AG04450 (cell line): Measurements from ENCODE around the gene MIPEP. TPM values are rescaled to one million over a fixed set of nuclear protein-coding genes. Genes with fewer than 3 reads are reported as not detected.

Experiments used
- CTCF ChIA-PET: fragments of 300-600, 350-600 bp; formaldehyde crosslinking; extraction: SDS; loops from one replicate; lab custom pipeline; 2022; ENCODE audit warnings: antibody characterized with exemption, inconsistent platforms; lab: Charles Lee
- POLR2A ChIA-PET: fragments of 350-600 bp; formaldehyde crosslinking; extraction: SDS; loops from one replicate; lab custom pipeline; 2021; ENCODE audit warnings: antibody characterized with exemption, inconsistent platforms; lab: Yijun Ruan, JAX
- DNase-seq: peaks from one replicate; pipeline ENCODE4 v3.0.0-alpha.2; 2011; ENCODE audit warnings: low read depth, low spot score
- H3K27ac ChIP-seq: one replicate; pipeline ENCODE4 v1.5.1; 2012; ENCODE audit warnings: low read depth, low read length, control low read depth
- H3K27me3 ChIP-seq: one replicate; pipeline ENCODE4 v1.6.0; 2012; ENCODE audit warnings: low read length; ENCODE audit not compliant: control insufficient read depth, insufficient read depth
- H3K4me3 ChIP-seq: 2 replicates; pipeline ENCODE4 v1.5.1; 2011; ENCODE audit warnings: mild to moderate bottlenecking, low read depth, low read length, control low read depth
- H3K9me3 ChIP-seq: 2 replicates; pipeline ENCODE4 v1.5.1; 2012; ENCODE audit warnings: low read length; ENCODE audit not compliant: control insufficient read depth, insufficient read depth
- polyA plus RNA-seq: library from polyadenylated mRNA; depleted of rRNA; stranded (reverse); fragments of >200 nt; gene quantifications from 2 replicates; pipeline ENCODE4 v1.2.3, GENCODE V29; 2011
- TF ChIP-seq, protein P1 (sequence below): IDR thresholded peaks from 2 replicates; pipeline ENCODE4 v1.5.1; 2011; ENCODE audit warnings: low read depth, low read length, control low read depth, inconsistent platforms

MIPEP gene
- polyA plus RNA-seq, 1 experiment = 40.8 TPM

- no peaks in the 10 kb centered on the region for H3K9me3 ChIP-seq
- H3K27ac ChIP-seq = peak overlapping the region; percentile 71
- TF ChIP-seq, protein P1, sequence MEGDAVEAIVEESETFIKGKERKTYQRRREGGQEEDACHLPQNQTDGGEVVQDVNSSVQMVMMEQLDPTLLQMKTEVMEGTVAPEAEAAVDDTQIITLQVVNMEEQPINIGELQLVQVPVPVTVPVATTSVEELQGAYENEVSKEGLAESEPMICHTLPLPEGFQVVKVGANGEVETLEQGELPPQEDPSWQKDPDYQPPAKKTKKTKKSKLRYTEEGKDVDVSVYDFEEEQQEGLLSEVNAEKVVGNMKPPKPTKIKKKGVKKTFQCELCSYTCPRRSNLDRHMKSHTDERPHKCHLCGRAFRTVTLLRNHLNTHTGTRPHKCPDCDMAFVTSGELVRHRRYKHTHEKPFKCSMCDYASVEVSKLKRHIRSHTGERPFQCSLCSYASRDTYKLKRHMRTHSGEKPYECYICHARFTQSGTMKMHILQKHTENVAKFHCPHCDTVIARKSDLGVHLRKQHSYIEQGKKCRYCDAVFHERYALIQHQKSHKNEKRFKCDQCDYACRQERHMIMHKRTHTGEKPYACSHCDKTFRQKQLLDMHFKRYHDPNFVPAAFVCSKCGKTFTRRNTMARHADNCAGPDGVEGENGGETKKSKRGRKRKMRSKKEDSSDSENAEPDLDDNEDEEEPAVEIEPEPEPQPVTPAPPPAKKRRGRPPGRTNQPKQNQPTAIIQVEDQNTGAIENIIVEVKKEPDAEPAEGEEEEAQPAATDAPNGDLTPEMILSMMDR = no peak
- ChIA-PET POLR2A (interaction anchor here (0.9 kb wide), 1 partner anchor 33 kb away, joined by 3 read pairs; no protein-coding TSS in a partner anchor), CTCF (interaction anchor here (1.1 kb wide), 1 partner anchor 16 kb away, joined by 3 read pairs; no protein-coding TSS in a partner anchor)
- no peak overlapping the region for H3K4me3 ChIP-seq
- DNase-seq = peak; percentile 41
- no peaks in the 10 kb centered on the region for H3K27me3 ChIP-seq
Measured at GRCh38 chr13:23723471-23723870, 165.7 kb downstream of the MIPEP start.

DNA sequence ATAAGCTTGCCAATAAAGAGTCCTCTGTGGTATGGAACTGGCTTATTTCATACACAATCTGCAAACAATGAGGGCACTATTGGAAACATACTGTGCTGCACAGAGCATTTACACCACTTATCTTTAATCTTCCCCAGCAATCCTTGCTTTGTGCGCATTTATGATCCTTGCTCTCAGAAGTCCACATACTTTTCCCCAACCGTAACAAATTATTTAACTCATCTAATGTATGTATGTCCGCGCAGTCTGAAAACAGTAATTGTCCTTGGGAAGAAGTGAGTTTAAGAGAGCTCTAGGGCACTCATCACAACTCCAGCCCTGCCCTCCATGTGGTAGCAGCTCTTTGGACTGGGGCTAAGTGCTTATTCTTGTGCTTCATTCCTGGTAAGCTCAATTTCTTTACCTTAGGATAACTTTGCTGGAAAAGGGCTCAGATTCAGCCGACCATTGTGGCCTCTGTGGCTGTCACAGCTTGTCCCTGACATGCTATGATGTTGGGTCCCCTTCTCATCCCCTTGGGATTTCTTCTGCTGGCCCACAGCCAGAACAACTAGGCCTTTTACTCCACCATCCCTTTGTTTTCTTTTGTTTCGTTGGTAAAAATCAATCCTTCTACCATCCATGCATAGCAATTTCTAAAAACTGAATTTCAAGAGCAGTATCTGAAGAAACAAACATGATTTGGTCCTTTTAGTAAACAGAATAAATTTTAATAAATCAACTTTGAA is 166.3 kb downstream of the MIPEP start:
- ChIA-PET CTCF (interaction anchor here (1.1 kb wide), 1 partner anchor 15 kb away, joined by 3 read pairs; no protein-coding TSS in a partner anchor), POLR2A (interaction anchor here (0.7 kb wide), 1 partner anchor 39 kb away, joined by 5 read pairs; no protein-coding TSS in a partner anchor)
- TF ChIP-seq, protein P1 = no peak
- Histone ChIP-seq H3K27me3 (no peaks in the 10 kb centered on the region), H3K4me3 (no peak overlapping the region), H3K9me3 (no peaks in the 10 kb centered on the region), H3K27ac (peak overlapping the region; percentile 71)
- DNase-seq = no peak

GRCh38 chr13:23718996-23719395 is 170.2 kb downstream of the MIPEP start:
- Histone ChIP-seq H3K4me3 (no peak overlapping the region), H3K9me3 (peaks cover 15% of the 10 kb centered on the region), H3K27me3 (no peaks in the 10 kb centered on the region), H3K27ac (no peak overlapping the region)
- ChIA-PET POLR2A (interaction anchor here (0.8 kb wide), 1 partner anchor 34 kb away, joined by 4 read pairs; no protein-coding TSS in a partner anchor), CTCF (interaction anchor here (1.3 kb wide), 1 partner anchor 11 kb away, joined by 3 read pairs; no protein-coding TSS in a partner anchor)
- no peak for DNase-seq
- TF ChIP-seq, protein P1 = no peak

DNA sequence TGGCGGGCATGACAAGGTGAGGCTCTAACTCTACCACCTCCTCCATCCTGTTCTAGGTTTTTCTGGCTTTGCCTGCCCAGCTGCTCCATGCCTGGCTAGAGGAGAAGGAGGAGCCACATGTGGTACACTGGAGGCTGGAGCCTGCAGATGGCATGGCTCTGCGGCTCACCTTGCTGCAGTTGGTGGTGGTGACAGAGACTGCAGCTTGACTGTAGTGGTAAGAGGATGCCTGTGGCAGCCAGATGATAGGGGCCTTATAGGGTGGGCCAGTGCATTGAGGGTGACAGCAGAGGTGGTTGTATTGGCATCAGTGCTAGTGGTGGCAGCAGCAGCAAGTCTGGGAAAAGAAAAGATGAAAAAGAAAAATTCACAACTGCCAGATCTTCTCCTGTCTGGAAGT is 172.8 kb downstream of the MIPEP start:
- ChIA-PET CTCF (no interaction called here), POLR2A (no interaction called here)
- H3K27me3 ChIP-seq = no peaks in the 10 kb centered on the region
- TF ChIP-seq, protein P1 = no peak
- no peak for DNase-seq
- H3K9me3 ChIP-seq = peaks cover 15% of the 10 kb centered on the region
- H3K4me3 ChIP-seq = no peak overlapping the region
- no peak overlapping the region for H3K27ac ChIP-seq

DNA sequence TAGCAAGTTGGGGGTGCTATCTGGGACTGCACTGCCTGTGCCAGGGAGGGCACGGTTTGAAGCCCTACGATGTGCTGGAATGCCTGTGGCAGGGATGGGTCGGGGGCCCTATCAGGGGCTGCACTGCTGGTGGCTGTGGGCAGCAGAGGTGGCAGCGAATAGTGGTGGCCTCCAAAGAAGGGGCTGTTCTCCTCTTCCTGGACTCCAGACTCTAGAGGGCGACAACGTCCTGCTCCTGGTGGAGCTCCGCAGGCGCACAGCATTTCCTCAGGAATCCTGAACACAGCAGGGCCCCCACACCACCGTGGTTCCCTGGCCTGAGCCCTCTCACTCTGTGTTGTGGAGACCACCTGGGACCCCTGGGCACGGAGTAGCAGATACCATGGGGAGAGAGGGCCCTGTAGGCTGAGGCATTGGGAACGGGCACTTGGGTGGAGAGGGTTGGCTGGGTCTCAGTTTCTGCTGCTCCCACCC is 173.4 kb downstream of the MIPEP start:
- no peaks in the 10 kb centered on the region for H3K27me3 ChIP-seq
- peaks cover 15% of the 10 kb centered on the region for H3K9me3 ChIP-seq
- no peak overlapping the region for H3K4me3 ChIP-seq
- no peak overlapping the region for H3K27ac ChIP-seq
- POLR2A ChIA-PET = no interaction called here
- TF ChIP-seq, protein P1 = no peak
- DNase-seq = no peak
- CTCF ChIA-PET = no interaction called here
